HG03196 (cell line): ENCODE results near the gene MAPK8.

Experiments
- ATAC-seq: cut with Tn5 transposase; IDR thresholded peaks from one replicate; pipeline ENCODE4 v1.9.1; 2021; ENCODE audit not compliant: unreplicated experiment

MAPK8 gene

GRCh38 chr10:48472501-48473069 is 166.1 kb downstream of the MAPK8 start:
- ATAC-seq = no peak

- ATAC-seq = no peak
These were observed 167.2 kb downstream of the MAPK8 start for GRCh38 chr10:48473704-48474103.

- no peak for ATAC-seq
These were observed 168.4 kb downstream of the MAPK8 start for GRCh38 chr10:48474765-48475365.

- no peak for ATAC-seq
These were observed 169.4 kb downstream of the MAPK8 start for GRCh38 chr10:48475943-48476278.

- no peak for ATAC-seq
These were observed 170.0 kb downstream of the MAPK8 start for GRCh38 chr10:48476279-48476982.

- no peak for ATAC-seq
These were observed 170.7 kb downstream of the MAPK8 start for GRCh38 chr10:48477141-48477540.

GRCh38 chr10:48477616-48478015 is 171.1 kb downstream of the MAPK8 start:
- no peak for ATAC-seq

- ATAC-seq = no peak
These were observed 172.0 kb downstream of the MAPK8 start for GRCh38 chr10:48478469-48478868.

GRCh38 chr10:48478980-48479811 is 172.7 kb downstream of the MAPK8 start:
- ATAC-seq = no peak

- no peak for ATAC-seq
These were observed 174.2 kb downstream of the MAPK8 start for GRCh38 chr10:48480397-48481374.

GRCh38 chr10:48481385-48481784 is 174.9 kb downstream of the MAPK8 start:
- no peak for ATAC-seq

GRCh38 chr10:48482207-48482606 is 175.7 kb downstream of the MAPK8 start:
- ATAC-seq = no peak

- no peak for ATAC-seq
These were observed 178.4 kb downstream of the MAPK8 start for GRCh38 chr10:48484911-48485310.

GRCh38 chr10:48485711-48486110 is 179.2 kb downstream of the MAPK8 start:
- ATAC-seq = no peak

GRCh38 chr10:48487244-48487643 is 180.8 kb downstream of the MAPK8 start:
- no peak for ATAC-seq
